Skeletal muscle cell (primary cell): ENCODE data around the gene POLDIP2.
"Not testable (repeated sequence)": the region's sequence is repeated elsewhere in the genome, so short reads cannot be mapped to it uniquely, and the experiment has no call there.

ENCODE experiments used
- DNase-seq: peaks from one replicate; pipeline ENCODE4 v3.0.0-alpha.2; 2010; ENCODE audit warnings: low read depth
- H3K4me3 ChIP-seq: 2 replicates; pipeline ENCODE4 v1.5.1; 2011; ENCODE audit warnings: low read depth, mild to moderate bottlenecking, control low read depth, low read length, moderate library complexity

Gene POLDIP2

DNA sequence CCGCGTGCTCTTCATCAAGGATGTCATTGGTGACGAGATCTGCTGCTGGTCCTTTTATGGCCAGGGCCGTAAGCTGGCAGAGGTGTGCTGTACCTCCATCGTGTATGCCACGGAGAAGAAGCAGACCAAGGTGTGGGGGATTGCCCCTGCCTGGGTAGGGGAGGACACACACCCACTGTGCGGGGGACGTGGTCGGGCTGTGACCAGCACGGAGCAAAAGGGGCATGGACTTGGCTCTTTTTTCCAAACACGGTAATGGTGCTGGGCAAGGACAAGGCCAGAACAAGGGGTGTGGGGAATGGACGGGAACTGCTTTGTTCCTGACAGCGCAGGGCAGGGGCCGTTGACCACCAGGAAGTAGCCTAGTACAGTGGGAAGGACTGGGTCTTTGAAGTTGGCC is 15.0 kb downstream of the POLDIP2 start:
- no peak overlapping the region for H3K4me3 ChIP-seq
- no peak for DNase-seq

DNA sequence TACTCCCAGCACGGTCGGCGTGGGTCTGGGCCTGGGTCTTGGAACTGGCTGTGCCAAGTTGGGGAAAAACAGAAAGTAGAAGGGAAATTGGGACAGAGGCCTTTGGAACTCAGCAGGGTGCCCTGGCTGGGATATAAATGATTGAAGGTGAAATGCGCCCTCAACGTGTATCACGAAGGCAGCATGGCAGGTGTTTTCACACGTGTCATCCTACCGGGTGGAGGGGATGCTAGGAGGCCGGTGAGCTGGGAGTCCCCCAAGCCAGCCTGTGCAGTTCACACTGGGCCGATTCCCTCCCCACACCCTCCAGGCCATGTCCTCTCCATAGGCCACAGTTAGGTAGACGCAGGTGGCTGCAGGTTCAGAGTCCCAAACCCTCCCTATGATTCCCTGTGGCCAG is 15.8 kb downstream of the POLDIP2 start:
- H3K4me3 ChIP-seq: no peak overlapping the region
- no peak for DNase-seq

DNA sequence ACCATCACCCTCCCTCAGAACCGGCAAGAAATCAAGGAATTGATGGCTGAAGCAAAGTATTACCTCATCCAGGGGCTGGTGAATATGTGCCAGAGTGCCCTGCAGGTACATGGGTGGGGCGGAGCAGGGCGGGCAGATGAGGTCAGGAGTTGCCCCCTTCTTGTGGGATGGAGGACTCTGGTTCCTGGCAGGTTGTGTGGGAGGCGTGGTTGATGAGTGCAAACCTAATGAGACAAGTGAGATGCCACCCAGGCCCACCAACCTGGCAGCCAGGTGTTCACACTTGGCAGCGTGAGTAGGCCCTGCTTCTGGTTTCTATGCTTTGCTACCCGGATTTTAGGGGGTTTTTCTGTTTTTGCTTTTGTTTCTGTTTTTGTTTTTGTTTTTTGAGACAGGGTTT is 17.0 kb downstream of the POLDIP2 start:
- no peak overlapping the region for H3K4me3 ChIP-seq
- no peak for DNase-seq

DNA sequence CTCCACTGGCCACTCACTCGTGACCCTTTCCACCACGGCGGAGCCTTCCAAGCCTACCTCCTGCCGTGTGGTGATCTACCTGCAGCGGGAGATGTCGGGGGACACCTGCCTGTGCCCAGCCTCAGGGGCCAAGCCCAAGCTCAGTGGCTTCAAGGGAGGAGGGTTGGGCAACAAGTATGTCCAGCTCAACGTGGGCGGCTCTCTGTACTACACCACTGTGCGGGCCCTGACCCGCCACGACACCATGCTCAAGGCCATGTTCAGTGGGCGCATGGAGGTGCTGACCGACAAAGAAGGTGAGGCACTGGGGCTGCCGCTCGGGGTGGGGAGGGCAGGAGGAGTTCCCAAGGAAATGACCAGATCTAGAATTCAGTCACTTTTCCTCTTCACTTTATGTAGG is 17.9 kb downstream of the POLDIP2 start:
- DNase-seq: no peak
- no peak overlapping the region for H3K4me3 ChIP-seq

DNA sequence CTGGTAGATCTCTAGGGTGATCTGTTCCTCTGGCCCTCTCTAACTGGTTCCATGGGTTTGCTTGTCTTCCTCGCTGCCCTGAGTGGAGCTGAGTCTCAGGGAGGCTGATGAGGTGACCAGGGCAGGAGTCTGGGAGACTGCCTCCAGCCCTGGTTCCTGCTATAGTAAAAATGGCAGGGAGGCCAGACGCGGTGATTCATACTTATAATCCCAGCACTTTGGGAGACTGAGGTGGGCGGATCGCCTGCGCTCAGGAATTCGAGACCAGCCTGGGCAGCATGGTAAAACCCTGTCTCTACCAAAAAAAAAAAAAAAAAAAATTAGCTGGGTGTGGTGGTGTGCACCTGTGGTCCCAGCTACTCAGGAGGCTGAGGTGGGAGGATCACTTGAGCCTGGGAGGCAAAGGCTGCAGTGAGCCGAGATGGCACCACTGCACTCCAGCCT is 18.5 kb downstream of the POLDIP2 start:
- not testable (repeated sequence) for DNase-seq, H3K4me3 ChIP-seq

DNA sequence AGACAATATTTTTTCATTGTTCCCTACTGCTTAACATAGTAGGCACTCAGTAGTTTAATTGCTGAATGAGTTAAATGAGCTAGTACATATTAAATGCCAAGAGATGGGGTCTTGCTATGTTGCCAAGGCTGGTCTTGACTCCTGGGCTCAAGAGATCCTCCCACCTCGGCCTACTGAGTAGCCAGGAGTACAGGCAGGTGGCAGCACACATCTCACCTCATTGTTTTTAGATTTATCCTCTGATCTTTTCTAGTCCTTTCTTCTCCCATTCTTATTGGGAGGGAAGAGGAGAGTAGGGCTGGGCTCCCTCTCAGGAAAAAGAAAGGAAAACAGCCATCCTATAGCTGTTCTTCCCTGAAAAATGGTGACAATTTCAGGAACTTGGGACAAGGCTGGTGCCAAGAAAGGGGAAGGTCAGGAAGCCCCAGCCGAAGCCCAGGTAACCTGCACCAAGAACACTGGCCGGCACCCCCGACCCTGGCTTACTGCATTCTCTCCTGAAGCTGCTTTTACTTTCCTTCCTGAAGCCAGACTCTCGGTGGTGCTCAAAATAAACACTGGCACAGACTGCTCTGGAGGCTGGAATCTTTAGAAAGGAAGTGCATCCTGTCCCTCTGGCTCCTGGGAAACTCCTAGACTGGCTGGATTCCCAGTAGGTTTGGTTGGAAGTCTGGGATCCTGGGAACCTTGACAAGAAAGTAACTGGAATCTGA is 19.1 kb downstream of the POLDIP2 start:
- no peak for DNase-seq
- no peak overlapping the region for H3K4me3 ChIP-seq

DNA sequence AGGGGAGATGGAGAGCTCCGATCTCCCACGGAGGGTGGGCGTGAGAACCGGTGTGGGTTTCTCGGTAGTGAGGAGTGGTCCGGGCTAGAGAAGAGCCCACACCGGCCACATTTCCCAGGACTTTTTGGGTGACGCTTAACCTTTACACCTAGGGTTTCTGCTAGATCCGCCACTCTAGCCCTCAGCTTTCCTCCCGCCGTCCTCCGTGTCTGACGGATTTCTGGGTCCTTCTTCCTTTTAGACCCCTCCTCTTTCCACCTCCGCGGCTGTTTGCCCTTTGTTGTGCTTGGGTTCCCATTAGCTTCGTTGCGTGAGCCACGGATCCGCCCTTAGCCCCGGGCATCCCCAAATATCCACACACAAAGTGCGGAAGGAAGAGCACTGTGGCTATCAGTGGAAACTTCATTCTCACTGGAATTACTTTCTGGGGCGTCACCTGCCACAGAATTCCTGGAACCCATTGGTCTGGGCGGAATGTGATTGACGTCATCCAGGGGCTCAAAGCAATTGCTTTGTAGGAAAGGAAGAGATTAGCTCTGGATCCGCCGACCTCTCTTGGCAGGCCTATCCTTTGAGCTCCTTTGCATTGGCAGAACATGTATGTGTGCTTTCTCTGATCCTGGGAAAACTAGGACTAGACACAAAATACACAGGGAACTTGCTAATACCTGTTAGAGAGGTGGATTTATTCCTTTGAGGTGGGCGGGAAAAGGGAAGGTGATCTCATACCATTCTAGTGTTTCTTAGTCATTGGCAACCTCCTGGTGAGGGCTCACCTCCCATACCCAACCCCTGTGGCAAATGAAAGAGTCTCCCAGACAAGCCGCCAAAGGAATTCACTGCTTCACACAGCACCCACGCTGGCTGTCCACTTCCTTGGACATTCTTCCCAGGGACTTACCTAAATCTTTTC is 21.1 kb downstream of the POLDIP2 start:
- DNase-seq: peak; percentile 60
- H3K4me3 ChIP-seq: peak overlapping the region; percentile 96

DNA sequence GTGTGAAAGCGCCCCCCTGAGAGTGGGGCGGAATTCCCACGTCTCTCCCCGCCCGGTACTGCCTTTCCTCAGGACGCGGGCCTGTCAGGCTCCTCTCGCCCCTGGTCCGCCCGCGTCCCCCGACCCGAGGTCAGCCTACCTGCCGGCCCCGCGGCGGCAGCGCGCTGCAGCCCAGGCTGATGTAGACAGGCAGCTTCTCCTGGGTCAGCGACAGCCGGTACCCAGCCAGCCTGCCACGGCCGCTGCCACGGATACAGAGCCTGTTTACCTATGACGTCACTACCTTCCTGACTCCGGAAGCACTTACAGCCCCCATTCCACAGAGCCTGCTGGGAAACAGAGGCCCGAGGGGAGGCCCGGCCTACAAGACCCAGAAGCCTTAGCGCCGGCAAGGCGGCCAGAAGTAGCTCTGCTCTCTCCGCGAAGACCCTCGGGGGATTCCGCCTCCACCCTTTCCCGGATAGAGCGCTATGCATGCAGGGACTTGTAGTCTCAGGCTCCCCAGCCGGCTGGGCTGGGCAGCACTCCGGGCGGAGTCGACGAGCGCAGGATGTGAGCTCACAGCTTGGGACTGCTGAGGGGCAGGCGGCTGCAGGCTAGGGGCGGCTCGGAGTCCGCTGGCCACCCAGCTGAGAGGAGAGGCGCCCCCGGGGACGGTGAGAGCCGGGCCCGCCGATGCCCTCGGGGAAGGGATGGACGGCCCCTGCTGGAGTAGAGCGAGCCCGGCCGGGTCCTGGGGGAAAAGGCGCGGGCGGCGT is 21.9 kb downstream of the POLDIP2 start, which contains the start of the genes IFT20 and TNFAIP1:
Gene IFT20 (minus strand): TSS at position 272 of the 758 bp plus-strand sequence. CDS start 3,487 bp downstream, outside the sequence.
Gene TNFAIP1 (plus strand): TSS at position 561 of the 758 bp plus-strand sequence. CDS start 3,761 bp downstream, outside the sequence.
- DNase-seq: peak; percentile 100
- peak within 1 kb of the TSS; percentile 96 for H3K4me3 ChIP-seq

DNA sequence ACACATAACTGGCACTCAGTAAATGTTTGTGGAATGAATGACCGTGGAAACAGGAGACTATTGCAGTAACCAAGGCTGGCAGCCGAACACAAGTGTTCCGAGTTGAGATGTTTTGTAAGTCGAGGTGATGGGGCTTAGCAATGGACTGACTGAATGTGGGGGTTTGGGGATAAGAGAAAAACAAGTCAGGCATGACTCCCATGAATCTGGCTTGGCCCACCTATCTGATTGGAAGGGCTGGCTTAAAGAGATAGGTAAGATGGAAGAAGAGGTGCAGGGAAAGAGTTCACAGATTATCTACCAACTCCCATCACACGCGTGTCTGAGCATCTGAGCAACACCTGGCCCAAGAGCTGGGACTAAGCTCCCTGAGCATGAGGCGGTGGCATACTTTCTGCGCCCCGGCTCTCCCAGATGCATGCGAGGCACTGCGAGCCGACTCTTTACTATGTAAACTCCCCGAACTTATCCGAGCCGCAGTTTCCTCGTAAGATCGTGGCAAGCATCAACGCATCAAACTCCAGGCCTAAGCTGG is 22.6 kb downstream of the POLDIP2 start:
- peak; percentile 41 for DNase-seq

DNA sequence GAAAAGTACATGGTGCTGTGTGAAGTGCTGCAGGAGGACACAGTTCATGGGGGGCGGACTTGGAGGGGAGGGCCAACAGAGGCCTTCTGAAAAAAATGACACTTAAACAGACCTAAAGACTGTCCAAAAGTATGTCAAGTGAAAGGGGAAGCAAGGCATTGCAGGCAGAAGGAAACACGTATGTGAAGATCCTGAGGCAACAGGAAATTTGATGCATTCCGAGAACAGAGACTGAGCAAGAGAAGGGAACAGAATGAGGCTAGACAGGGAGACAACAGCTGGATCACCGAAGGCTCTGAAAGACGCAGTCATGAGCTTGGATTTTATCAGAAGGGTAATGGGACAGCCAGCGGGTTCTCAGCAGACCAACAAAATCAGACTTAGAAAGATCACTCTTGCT is 23.2 kb downstream of the POLDIP2 start:
- no peak for DNase-seq
- H3K4me3 ChIP-seq: peak overlapping the region; percentile 96

More for the DNA sequence above, 22.6 kb downstream of the POLDIP2 start:
- H3K4me3 ChIP-seq: peak overlapping the region; percentile 96

DNA sequence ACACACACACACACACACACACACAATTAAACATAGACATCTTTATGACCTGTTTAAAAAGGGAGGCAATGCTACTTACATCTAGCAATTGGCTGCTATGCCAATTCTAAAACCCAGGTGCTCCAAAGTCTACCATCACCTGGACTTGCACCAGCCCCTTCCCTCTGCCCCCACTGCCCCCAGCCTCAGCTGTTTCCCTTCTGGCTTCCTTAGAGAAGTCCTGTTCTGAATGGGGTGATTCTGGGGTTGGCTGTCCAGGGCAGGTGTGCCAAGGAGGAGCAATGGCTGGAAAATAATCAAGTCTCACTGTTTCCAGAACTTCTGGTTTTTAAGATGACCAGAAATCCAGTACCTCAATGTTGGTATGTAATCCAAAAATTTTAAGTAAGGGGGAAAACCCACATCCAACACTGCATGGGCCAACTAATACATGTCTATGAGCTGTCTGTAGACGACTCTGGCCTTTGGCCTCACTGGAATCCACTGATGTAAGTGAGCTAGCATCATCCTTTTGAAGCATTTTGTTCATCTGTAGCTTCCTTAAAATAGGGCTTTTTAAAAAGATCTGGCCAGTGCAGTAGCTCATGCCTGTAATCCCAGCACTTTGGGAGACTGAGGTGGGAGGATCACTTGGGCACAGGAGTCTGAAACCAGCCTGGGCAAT is 24.1 kb downstream of the POLDIP2 start:
- no peak overlapping the region for H3K4me3 ChIP-seq
- no peak for DNase-seq

DNA sequence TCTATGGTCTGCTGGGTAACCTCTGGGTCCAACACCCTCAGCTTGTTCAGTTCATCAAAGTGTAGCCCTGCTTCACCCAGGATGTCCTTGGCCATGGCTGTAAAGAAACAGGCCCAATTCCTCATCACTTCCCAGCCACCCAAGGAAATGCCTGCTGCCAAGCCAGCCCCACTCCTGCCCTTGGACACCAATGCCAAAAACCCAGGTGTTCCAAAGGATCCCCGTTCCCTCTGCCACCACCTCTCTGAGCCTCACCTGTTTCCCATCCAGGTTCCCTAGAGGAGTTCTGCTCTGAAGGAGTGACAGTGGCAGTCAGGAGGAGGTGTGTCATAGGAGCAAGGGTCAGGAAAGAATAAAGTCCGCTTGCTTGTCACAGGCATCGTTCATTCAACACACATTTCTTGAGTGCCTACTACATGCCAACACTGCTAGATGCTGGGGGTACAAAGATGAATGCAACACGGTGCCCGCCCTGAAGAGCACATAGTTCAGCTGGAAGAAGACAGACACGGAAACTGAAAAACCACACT is 25.4 kb downstream of the POLDIP2 start:
- DNase-seq: no peak
- H3K4me3 ChIP-seq: no peak overlapping the region

DNA sequence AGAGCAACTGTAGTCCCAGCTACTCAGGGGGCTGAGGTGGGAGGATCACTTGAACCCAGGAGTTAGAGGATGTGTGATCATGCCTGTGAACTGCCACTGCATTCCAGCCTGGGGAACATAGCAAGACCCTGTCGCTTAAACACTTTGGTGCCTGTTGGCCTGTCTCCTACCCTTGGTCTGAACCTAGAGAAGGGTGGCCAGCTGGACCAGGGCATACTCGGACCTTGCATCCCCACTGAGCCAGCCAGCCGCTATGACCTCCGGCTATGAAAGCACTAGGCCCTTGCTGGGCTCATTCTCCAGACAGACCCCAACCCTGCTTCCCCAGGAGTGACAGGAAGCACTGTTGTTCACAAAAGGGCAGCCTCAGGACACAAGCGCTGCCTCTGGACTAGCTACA is 26.7 kb downstream of the POLDIP2 start:
- DNase-seq: no peak

DNA sequence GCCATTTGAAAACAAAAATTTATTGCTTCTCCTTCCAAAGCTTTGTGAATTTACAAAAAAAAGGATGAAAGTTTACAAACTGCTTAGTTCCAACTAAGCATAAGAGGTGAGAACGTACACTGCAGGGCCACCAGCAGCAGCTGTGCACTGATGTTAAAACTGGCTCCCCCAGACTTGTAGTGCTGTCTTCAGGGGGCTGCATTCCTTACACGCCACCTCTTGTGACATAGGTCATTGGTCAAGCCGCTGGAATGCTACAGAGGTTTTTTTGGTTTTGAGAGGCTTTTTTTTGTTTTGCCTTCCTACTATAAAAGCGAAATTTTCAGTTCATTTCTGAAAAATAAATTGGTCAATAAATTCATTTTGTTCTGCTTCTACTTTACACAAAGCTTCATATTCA is 29.0 kb downstream of the POLDIP2 start:
- DNase-seq: no peak
- no peak overlapping the region for H3K4me3 ChIP-seq

More for the DNA sequence above, 26.7 kb downstream of the POLDIP2 start:
- H3K4me3 ChIP-seq: no peak overlapping the region

DNA sequence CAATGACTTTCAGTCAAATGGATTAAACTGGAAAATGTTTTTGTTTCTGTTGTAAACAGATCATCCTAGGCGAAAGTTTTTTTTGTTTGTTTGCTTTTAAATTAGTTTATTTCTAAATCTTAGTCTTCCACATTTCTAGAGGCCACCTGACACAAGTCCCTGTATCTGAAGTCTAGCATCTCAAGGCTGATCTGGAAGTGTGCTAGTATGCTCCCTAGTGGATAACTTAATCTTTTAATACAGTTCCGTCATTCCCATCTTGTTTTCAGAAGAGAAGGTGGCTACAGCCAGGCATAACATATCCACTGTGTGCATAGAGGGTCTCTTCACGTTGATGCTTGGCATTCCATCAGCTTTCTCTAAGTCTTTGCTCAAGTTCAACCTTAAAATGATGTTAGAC is 29.6 kb downstream of the POLDIP2 start:
- no peak for DNase-seq
- no peak overlapping the region for H3K4me3 ChIP-seq

DNA sequence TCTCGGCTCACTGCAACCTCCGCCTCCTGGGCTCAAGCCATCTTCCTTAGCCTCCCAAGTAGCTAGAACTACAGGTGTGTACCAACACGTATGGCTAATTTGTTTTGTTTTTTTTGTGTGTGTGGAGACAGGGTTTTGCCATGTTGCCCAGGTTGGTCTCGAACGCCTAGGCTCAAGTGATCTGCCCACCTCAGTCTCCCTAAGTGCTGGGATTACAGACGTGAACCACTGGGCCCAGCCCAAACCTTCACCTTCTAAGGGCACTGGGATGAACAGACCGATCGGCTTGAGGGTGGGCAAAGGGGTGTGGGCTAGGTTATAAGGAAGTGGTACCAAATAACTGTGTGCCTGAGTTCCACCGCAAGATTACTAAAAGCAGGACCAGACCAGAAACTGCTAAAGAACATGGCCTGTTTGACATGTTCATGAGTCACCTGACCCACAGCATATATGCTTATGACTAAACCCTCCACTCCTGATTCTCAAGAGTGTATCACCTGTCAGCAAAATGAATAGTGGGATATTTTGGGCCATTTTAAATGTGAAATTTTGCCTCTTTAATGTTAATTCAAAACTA is 30.2 kb downstream of the POLDIP2 start:
- no peak for DNase-seq

DNA sequence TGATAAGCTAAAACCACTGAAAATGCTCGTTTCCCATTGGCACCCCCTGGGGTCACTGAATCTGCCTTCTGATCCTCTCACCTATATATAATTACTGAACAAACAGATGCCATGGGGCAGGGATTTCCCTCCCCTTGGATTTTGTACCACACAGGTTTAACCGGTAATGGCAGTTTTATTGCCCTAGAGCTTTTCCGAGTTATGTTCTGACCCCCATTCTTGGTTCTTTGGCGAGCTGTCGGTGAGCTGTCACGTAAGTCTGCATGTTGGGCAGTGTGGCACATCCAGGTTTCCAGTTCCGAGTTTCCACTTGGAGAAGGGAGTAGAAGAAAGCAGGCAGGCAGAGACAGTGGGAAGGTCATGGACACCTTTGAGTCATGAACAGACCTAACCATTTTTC is 31.2 kb downstream of the POLDIP2 start:
- no peak for DNase-seq
- H3K4me3 ChIP-seq: no peak overlapping the region

More for the DNA sequence above, 30.2 kb downstream of the POLDIP2 start:
- no peak overlapping the region for H3K4me3 ChIP-seq

DNA sequence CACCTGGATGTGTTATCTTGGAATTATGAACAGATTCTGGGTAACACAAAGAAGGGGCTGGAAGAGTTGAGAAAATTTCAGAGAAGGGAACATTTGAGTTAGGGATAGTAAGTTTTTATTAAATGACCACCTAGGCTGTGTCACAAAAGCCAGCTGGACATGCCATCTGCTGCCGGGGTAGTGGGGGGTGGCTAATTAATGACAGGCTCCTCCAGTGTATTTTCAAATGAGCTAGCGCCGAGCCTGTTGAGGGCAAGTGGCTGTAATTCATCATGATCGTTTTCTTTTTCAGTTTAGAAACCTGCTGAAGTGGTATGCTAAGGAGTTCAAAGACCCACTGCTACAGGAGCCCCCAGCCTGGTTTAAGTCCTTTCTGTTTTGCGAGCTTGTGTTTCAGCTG is 32.1 kb downstream of the POLDIP2 start:
- no peak for DNase-seq

More for the DNA sequence above, 32.1 kb downstream of the POLDIP2 start:
- no peak overlapping the region for H3K4me3 ChIP-seq
